GM21447 (cell line): ENCODE results near the gene TMEM215.
"Not testable (repeated sequence)": the region's sequence is repeated elsewhere in the genome, so short reads cannot be mapped to it uniquely, and the experiment has no call there.

ENCODE experiments used
- ATAC-seq: cut with Tn5 transposase; IDR thresholded peaks from one replicate; pipeline ENCODE4 v1.9.1; 2021; ENCODE audit not compliant: unreplicated experiment

The TMEM215 gene, protein sequence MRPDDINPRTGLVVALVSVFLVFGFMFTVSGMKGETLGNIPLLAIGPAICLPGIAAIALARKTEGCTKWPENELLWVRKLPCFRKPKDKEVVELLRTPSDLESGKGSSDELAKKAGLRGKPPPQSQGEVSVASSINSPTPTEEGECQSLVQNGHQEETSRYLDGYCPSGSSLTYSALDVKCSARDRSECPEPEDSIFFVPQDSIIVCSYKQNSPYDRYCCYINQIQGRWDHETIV

DNA sequence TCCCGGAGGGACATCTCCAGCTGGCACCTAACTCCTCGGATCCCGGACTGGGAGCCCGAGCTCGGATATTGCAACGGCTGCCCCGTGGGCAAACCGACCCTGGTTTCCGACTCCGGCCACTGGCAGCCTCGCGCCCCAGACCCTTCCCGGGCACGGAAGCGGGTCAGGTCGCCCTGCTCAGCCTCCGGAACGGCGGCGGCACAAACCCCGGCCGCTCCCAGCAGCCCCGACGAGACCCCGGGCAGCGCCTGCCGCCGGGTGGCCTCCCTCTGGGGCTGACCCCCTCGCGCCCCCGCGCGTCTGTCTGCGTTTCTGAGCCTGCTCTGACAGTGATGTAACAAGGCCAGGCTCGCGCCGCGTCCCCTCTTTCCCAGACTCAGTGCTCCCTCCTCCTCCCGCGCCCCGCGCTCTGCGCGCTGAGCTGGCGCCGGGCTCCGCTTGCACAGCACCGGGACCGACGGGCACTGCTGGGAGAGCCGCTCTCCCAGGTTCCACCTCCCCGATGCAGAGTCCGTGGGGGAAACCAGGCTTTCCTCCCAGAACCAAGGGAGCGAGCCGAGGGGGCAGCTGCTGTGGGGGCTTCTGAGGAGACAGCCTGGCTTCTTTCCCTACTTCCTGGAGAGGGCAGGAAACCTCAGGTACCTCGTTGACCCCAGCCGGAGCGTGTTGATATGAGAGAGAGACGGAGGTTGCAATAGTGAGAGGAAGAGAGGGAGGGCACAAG lies at the start of gene TMEM215:
Gene TMEM215, plus strand, starts transcription at position 373 of the 724 bp plus-strand sequence. CDS start 644 bp downstream, outside the sequence.
- ATAC-seq: no peak

- no peak for ATAC-seq
Measured at GRCh38 chr9:32735476-32735875, 47.9 kb upstream of the TMEM215 start.

DNA sequence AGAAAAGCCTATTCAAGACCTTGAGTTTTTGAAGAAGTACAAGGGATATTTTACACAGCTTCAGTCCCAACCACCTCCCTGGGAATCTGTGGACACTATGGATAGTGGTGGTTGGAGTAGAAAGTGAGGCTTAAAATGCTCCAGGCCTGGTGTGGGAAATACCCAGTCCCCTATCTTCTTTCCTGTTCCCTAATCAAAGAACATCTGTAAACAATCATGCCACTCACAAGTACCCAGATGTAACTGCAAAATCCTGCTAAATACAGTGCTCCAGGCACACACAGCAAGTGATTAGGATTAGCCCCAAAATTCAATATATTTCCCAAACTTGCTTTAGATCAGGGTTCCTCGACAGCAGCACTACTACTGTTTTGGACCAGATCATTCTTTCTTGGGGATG lies 46.0 kb upstream of the TMEM215 start:
- ATAC-seq: no peak

- ATAC-seq: no peak
Measured at GRCh38 chr9:32738501-32739172, 44.7 kb upstream of the TMEM215 start.

GRCh38 chr9:32741706-32742105 lies 41.6 kb upstream of the TMEM215 start:
- ATAC-seq: no peak

GRCh38 chr9:32742296-32742695 lies 41.0 kb upstream of the TMEM215 start:
- no peak for ATAC-seq

DNA sequence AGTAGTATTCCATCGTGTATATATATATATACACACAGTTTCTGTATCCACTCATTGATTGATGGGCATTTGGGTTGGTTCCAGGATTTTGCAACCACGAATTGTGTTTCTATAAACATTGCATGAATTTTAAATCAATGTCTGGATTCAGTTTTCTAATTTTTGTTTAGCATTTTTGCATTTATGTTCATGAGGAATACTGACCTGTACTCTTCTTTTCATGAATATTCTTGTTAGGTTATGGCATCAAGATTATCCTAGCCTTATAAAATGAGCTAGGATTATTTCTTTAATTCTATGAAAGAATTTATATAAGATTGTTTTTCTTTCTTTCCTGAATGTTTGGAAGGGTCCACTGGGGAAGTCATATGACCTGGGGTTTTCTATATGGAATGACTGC lies 35.3 kb upstream of the TMEM215 start:
- ATAC-seq: no peak

GRCh38 chr9:32755730-32756129 lies 27.6 kb upstream of the TMEM215 start:
- no peak for ATAC-seq

GRCh38 chr9:32764139-32764538 lies 19.2 kb upstream of the TMEM215 start:
- no peak for ATAC-seq

GRCh38 chr9:32775283-32775682 lies 8.1 kb upstream of the TMEM215 start:
- no peak for ATAC-seq

DNA sequence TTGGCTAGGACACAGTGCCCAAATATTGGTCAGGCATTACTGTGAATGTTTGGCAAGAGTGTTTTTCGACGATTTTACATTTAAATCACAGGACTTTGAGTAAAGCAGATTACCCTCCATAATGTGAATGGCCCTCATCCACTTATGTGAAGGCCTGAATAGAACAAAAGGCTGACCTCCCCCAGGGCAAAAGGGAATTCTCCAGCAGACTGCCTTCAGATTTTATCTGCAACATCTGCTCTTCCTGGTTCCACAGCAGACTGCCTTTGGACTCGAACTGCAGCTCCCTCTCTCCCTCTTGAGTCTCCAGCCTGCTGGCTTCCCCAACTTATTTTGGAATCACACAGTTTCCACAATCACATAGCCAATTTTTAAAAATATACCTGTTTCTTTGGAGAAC lies 7.1 kb upstream of the TMEM215 start:
- no peak for ATAC-seq

- no peak for ATAC-seq
Measured at GRCh38 chr9:32782476-32783167, 718 bp upstream of the TMEM215 start.

GRCh38 chr9:32787816-32788215 lies 4.5 kb downstream of the TMEM215 start:
- ATAC-seq: no peak

GRCh38 chr9:32796015-32796414 lies 12.7 kb downstream of the TMEM215 start:
- not testable (repeated sequence) for ATAC-seq

DNA sequence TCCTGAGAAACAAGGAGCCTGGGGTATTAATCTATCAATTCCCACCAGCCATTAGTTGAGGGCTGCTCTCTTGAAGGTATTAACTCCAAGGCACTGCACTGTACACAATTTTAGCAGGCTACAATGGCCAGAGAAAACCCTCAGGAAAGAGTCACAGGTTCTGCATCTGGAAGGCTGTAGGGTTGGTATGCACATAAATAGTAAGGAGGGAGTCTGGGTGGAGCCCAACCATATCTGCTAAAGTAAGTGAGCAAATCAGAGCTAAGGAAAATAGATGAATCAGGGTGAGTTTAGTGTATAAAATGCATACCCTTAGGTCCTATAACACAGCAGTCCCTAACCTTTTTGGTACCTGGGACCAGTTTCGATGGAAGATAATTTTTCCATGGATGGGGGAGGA lies 18.2 kb downstream of the TMEM215 start:
- ATAC-seq: no peak

- ATAC-seq: no peak
Measured at GRCh38 chr9:32807217-32807616, 23.9 kb downstream of the TMEM215 start.

DNA sequence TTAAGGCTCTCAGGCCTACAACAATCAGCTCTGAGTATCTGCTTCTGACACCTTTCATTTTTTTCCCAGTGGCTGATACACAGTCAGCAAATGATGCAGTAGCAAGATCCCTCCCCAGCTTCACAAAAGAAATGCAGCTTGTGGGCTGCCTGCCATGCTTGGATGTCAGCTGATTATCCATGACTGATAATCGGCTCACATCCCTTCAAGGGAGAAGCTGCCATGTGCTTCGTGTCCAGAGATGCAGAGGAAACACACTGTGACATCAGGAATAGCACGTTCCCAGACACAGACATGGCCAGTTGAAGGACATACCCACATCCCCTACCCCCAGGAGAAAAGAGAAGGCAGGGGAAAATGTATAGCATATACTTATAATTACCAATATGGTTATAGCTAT lies 27.9 kb downstream of the TMEM215 start:
- no peak for ATAC-seq

DNA sequence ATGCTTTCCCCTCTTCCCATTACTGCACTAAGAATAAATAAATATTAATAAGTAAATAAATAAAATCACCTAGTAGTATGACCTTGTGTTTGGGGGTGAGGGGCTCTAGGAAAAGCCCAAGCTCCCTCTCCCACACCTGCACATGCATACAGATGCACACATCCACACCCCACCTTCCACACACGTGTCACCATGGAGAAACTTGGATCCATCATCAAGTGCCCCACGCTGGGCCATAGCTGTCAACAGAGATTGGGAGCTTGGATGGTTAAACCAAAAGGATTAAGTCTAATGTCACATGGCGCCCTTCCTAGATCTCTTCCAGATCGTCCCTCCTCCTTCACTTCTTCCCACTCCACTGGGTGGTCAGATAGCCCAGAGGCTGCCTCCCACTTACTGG lies 37.0 kb downstream of the TMEM215 start:
- ATAC-seq: no peak

- ATAC-seq: no peak
Measured at GRCh38 chr9:32823101-32823500, 39.8 kb downstream of the TMEM215 start.

GRCh38 chr9:32823551-32823950 lies 40.2 kb downstream of the TMEM215 start:
- ATAC-seq: no peak

DNA sequence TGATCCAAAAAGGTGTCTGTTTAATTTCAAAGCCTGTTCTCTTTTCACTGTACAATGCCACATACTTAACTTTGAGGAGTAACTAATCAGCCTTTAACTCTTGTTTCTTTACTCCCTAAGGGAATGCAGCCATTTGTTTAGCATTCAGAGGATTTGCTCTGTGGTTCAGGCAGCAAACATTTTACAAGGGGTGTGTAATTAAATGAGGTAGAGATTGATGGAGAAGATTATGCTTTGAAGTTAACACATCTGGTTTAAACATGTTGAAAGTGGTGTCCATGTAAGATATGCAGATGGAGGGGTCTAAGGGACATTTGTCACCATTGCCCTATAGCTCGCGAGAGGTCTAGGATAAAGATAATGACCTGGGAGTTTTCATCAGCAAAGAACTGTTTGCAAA lies 41.9 kb downstream of the TMEM215 start:
- no peak for ATAC-seq

DNA sequence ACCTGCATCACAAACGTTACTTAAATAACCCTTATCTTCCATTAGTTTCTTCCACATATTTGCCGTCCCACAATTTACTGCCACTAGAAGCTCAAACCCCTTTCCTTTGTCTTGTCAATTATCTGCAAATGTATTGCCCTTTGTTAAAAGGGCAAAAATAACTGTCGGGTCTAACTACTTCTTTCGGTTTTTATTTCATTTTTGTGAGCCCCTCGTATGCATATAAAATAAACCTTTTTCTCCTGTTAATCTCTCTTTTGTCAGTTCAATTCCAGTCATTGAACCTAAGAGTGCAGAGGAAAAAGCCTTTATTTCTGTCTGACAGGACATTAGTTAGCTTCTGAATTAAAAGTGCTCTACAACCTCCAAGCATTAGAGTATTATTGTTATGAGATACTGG lies 45.5 kb downstream of the TMEM215 start:
- ATAC-seq: no peak
